Stimulated activated CD8-positive, alpha-beta memory T cell treated with anti-CD3 and anti-CD28 coated beads, Interleukin-7, amount 100 ng/mL, for 48 hours (primary cell): ENCODE results near the gene NKD1.

Experiments used
- DNase-seq, 2 donors: peaks; one replicate each; pipeline ENCODE4 v3.0.0-alpha.2; 2020; ENCODE audit warnings: low read depth in 1 of 2; ENCODE audit errors: extremely low read depth in 1 of 2

Gene NKD1

DNA sequence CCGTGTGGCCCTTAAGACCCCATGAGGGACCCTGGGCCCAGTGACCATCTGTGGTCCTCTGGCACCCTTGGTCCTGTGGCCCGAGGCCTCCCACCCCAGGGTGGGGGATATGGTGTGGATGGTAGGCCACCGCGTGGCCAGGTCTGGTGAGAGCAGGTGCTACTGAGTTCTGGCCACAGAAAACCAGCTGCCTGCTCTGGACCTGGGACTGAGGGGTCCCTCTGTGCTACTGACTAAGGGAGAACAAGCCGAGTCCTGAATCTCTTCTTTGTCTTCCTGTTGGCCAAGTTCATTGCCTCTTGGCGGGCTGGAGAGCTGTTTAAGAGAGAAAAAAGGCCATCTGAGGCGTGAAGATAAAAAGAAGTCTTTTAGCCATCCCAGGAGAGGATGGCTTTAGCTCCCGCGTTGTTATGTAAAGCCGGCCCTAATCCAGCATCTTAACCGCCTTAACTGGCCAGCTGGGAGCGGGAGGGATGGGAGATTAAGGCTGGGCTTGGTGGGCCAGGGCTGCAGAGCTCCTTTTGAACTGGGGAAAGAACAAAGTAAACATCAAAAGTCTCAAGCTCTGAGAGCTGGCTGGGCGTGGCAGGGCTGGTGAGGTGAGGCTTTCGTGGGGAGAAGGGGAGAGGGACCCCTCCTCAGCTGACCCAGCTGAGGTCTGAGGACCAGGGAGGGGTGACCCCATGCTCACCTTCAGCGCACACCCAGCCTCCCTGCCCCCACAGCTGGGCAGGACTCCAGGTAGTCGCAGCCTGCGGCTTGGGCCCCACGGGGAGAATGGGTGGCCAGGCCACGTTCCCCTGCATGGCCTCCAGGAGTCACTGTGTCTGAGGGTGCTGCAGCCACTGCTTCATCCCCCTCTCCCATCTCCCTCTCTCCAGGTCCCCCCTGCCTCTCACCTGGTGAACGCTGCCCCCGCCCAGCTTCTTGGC lies 62.4 kb downstream of the NKD1 start:
- no peak for DNase-seq

GRCh38 chr16:50611332-50611934 lies 63.2 kb downstream of the NKD1 start:
- no peak for DNase-seq

- DNase-seq = no peak
These were observed 64.0 kb downstream of the NKD1 start for GRCh38 chr16:50611995-50612848.

GRCh38 chr16:50612849-50613198 lies 64.6 kb downstream of the NKD1 start:
- DNase-seq = no peak

GRCh38 chr16:50613281-50613963 lies 65.2 kb downstream of the NKD1 start:
- DNase-seq = no peak

GRCh38 chr16:50613964-50614474 lies 65.8 kb downstream of the NKD1 start:
- DNase-seq = no peak

DNA sequence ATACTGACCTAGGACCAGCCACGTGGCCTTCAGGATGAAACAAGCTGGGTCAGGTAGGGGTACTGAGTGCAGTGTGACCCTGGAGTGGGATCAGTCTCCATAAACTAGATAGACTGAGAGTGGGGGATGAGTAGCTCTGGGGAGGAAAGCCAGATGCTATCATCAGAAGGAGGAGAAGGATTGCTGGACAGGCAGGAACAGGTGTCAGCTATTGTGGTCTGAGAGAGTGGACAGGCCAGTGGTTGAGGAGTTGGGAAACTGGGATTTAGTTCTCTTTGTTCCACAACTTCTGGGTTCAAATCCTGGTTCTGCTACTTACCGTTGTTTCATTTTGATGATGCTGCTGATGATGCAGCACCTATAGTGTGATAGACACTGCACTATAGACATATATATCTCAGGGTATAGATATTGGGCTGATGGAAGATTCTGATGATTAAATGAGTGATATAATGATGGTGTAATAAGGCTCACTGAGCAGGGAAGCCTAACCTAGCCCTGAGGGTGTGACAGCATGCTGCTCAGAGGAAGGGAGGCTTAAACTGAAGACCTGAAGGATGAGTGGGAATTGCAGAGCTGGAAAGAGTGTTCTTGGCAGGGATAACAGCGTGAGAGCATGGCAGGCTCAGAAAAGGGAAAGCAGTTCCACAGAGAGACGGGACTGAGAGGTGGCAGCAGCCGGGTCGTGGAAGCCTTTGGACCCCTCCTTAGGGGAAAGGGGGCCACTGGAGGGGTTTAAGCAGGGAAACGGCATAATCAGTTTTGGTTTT lies 66.9 kb downstream of the NKD1 start:
- DNase-seq = no peak

DNA sequence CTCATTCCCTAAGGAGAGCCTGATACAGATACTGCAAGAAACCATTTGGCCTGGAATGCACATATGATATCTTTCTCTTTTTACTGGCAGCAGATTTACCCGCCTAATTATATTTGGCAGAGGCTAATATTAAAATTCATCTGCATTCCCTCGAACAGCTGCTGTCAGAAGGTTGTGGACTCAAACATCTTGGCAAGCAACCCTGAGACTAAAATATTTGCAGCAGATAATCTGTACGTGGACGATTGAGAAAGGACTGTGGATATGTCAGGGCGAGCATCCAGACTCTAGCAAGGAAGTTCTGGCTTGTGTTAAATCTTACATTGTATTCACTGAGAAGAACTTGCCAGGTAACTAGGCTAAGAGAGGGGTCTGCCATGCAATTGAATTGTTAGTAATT lies 67.7 kb downstream of the NKD1 start:
- DNase-seq = no peak

DNA sequence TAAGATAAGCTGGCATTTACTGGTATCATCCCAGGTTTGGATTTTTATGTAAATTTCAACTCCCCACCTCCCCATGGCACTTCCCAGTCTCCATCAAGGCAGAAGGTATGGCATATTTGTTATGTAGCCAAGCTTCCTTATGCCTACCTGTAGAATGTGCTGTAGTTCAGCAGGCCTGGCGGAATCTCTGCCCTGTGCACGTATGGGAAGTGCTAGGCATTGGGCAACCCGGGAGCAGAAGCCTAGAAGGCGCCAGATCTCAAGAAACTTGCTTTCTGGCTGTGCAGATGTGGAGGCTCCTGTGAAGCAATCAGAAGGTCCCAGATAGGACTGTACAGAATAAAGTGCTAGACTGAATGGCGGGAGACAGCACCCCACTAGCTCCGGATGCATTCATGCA lies 68.2 kb downstream of the NKD1 start:
- no peak for DNase-seq

DNA sequence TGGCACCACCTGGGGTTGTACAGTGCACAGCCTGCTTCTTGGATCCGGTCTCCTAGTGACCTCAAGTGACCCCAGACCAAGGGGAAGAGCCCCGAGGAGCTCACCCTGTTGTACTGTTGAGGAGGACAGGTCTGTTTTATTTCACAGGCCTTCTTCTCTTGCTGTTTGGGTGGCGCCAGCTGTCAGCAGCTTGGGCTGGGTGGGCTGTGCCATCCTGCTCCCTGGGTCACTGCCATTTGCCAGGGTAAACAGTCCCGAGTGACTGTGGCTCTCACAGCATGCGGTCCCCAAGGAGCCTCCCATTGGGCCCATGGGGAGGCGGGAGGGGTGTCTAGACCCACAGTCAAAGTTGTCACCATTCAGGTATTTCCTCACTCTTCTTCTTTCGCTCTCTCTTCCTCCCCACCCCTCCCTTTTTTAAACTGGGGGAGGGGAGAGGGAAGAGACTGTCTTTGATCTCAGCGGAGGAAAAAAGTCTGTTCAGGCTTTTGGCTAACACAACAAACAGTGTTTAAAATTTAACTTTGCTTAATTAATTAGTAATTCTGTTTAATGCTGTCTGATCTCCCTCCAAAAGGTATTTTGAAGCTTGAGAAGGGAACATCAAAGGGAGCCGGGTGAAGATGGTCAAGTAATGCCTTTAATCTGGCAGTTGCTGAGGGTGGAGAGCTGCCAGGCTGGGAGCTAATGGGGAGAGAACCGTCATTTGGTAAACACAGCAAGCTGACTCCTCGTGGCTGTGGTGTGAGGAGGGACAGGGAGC lies 68.9 kb downstream of the NKD1 start:
- no peak for DNase-seq

DNA sequence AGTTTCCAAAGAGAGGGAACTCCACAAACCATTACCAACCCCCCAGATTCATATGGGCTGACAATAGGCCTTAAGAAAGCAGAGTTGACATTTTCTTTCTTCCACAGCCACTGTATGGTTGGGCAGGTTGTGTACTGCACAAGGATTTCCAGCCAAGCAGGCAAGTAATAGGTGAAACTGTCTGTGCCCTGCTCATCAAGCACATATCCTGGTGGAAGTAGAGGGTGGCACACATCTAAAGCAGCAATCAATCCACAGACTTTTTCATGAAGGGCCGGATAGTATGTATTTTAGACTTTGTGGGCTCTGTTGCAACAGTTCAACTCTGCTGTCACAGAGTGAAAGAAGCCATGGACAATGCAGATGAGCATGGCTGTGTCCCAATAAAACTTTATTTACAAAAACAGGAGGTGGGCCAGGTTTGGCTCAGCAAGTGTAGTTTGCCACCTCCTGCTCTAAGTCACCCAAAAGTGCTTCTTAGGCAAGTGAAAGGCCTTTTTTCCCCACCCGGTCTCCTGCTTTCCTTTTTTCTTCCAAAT lies 69.5 kb downstream of the NKD1 start:
- no peak for DNase-seq

DNA sequence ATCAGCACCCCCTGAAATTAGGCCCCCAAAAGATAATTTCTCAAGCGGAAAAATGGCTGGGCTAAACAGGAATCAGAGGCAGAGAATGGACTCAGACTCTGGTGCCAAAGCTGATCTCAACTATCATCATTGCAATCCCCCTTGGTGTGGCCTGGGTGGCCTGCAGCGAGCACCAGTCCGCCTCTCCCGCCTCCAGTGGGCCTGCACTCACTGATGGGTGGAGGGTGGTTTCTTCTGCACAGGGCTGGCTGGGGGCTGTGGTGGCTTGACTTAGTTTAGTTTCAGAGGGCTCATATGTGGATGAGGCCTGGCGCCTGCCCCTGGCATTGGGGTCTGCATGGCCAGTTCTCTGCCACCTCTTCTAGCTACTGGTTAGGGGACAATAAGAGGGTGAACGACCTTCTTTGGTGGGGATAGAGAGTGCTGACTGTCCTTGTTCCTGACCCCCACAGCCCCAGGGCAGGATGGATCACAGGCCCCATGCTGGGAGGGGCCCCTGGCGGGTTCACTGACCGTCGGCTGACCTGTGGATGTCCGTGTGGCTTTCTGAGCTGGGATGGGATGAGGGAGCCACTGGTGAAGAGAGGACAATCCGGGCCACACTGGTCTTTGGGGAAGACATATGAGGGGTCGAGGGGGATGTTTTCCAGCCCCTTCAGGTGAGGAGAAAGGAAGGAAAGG lies 70.2 kb downstream of the NKD1 start:
- no peak for DNase-seq

GRCh38 chr16:50619702-50620491 lies 71.7 kb downstream of the NKD1 start:
- no peak for DNase-seq

GRCh38 chr16:50620646-50621451 lies 72.7 kb downstream of the NKD1 start:
- DNase-seq = no peak

- no peak for DNase-seq
These were observed 73.2 kb downstream of the NKD1 start for GRCh38 chr16:50621452-50621792.

DNA sequence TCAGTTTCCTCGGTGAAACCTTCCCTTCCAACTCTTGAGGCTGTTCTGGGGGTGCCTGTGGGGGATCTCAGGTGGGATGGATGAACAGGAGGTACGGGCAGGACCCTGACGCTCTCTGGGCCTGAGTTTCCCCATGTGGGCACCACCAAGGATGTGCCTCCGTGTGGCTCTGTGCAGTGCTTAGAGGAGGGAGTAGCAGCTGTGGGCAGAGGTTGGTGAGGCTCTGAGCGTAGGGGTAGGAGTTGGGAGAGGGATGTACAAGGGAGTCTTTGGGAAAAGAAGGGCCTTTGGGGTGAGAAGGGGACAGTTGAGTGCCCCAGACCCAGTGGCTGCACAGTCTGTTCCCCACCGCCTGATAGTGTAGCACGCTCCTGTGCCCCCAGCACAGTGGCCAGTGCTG lies 73.8 kb downstream of the NKD1 start:
- no peak for DNase-seq
